T-helper 1 cell treated with Interleukin-12 subunit alpha and Interleukin-12 subunit beta and Interleukin-4 antibody, amounts not matched to agents 30 ng/mL and 1 ng/mL, for 36 hours (primary cell): ENCODE results near the gene ADAMTS14. TPM values are rescaled to one million over a fixed set of nuclear protein-coding genes. Genes with fewer than 3 reads are reported as not detected.
"Not testable (repeated sequence)": the region's sequence is repeated elsewhere in the genome, so short reads cannot be mapped to it uniquely, and the experiment has no call there.

Source experiments
- intact Hi-C: fragments of 100-400 bp; cut with micrococcal nuclease; formaldehyde crosslinking; loops from one replicate; pipeline ENCODE4 v1.15.1; 2024
- total RNA-seq: library from RNA; stranded (reverse); gene quantifications from 2 replicates; pipeline ENCODE4 v1.2.3, GENCODE V29; 2022

ADAMTS14 gene
- 0.07 and 0.15 TPM in 2 replicates for total RNA-seq

DNA sequence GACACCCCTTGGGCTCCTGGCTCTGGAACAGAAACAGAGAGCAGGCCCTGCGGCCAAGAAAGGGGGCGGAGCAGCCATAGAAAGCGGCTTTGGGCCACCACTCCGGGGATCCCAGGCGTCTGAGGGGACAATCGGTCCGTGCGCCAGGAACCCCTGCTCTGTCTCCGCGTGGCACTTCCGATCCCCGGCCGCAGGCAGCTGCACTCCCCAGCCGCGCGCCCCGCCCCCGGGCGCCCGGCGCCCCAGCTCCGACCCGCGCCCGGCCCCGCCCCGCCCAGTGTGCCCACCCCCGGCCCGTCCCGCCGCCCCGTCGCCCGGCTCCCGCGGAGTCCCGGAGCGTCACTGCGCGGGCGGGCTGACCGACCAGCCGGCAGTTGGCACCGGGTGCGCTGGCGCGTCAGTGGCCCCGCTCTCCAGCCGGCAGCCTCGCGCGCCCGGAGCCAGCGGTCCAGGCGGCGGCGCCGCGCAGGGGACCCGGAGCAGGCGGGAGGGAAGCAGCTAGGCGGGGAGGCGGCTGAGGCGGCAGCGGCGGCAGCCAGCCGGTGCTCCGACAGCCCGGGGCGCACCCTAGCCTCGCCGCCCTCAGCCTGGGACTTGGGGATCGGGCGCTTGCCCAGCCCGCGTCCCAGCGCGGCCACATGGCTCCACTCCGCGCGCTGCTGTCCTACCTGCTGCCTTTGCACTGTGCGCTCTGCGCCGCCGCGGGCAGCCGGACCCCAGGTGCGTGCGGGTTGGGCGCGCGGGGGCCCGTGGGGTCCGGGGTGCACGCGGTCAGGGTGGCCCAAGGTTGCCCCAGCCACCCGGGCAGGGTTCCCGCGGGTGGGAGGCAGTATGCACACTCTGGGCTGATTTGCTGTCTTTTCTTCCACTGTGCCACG, at the start of gene ADAMTS14:
TSS of gene ADAMTS14 (plus strand) at position 342 of the 878 bp plus-strand sequence. CDS start at position 639, 297 bp downstream.
- intact Hi-C loops = no loop called here

DNA sequence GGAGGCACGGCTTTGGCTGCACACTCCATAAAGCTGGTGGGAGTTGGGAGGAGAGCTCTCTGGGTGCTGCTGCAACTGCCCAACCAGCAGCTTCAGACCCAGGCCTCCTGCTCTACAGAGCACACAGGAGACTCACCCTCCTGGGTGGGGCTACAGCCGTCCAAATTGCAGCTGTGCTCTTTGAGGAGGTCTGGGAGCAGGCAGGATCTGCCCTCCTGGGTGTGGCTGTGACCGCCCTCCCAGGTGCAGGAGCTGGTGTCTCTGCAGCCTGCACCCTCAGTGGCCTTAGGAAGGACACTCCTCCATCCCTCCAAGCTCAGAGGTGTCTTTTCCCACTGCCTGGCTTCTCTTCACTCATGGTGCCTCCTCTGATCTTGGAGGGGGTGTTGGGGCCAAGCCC, 49.8 kb upstream of the ADAMTS14 start:
- intact Hi-C loops = no loop called here

DNA sequence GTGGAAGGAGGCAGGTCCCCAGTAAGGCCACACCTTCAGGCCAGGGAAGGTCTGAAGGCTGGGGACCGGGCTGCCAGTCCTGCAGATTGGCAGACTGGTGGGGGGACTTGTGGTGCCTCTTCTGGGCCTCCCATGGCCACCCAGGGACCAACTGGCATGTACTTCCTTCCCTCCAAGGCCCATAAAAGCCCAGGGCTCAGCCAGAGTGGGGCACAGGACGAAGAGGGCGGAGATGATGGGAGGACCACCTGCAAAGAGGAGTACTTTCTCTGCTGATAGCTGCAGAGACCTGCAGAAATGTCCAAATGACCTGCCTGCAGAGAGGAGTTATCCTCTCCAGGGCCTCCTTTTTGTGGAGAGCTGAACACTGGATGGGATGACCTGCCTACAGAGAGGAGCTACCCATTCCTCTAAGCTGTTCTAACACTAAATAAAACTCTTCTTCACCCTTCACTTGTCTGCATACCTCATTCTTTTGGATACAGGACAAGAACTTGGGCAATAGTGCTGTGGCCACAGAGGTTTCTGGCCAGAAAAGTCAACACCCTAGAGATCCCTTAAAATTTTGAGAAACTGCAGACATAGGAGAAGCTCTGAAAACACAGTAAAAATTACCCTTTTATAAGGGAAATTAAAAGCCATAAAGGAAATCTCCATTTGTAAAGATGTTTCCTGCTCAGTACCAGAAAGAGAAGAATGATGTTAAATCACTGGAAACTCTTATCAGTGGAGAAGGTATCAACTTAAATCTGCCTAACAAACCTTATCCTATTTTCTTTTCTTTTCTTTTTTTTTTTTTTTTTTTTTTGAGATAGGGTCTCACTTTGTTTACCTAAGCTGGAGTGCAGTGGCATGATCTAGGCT, 49.1 kb upstream of the ADAMTS14 start:
- intact Hi-C loops = no loop called here

- intact Hi-C loops = no loop called here
Measured at GRCh38 chr10:70626056-70626455, 46.2 kb upstream of the ADAMTS14 start.

- intact Hi-C loops = no loop called here
Measured at GRCh38 chr10:70629338-70629737, 43.0 kb upstream of the ADAMTS14 start.

DNA sequence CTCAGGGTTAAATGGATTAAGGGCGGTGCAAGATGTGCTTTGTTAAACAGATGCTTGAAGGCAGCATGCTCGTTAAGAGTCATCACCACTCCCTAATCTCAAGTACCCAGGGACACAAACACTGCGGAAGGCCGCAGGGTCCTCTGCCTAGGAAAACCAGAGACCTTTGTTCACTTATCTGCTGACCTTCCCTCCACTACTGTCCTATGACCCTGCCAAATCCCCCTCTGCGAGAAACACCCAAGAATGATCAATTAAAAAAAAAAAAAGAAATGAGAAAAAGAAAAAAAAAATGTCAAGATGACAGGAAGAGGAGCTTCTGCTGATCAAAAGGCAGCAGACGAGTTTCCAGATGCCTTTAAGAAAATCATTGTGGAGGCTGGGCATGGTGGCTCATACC, 40.6 kb upstream of the ADAMTS14 start:
- intact Hi-C loops = not testable (repeated sequence)

GRCh38 chr10:70634011-70634410, 38.3 kb upstream of the ADAMTS14 start:
- intact Hi-C loops = no loop called here

DNA sequence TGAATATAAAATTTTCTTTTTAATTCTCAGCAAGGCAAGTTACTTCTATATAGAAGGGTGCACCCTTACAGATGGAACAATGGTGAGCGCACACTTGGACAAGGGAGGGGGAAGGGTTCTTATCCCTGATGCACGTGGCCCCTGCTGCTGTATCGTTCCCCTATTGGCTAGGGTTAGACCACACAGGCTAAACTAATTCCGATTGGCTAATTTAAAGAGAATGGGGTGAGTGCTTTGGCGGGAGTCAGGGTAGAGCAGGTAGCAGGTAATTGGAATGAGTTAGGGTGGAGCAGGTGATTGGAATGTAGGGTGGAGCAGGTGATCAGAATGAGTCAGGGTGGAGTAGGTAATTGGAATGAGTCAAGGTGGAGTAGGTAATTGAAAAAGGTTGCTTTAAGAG, 37.8 kb upstream of the ADAMTS14 start:
- intact Hi-C loops = not testable (repeated sequence)

DNA sequence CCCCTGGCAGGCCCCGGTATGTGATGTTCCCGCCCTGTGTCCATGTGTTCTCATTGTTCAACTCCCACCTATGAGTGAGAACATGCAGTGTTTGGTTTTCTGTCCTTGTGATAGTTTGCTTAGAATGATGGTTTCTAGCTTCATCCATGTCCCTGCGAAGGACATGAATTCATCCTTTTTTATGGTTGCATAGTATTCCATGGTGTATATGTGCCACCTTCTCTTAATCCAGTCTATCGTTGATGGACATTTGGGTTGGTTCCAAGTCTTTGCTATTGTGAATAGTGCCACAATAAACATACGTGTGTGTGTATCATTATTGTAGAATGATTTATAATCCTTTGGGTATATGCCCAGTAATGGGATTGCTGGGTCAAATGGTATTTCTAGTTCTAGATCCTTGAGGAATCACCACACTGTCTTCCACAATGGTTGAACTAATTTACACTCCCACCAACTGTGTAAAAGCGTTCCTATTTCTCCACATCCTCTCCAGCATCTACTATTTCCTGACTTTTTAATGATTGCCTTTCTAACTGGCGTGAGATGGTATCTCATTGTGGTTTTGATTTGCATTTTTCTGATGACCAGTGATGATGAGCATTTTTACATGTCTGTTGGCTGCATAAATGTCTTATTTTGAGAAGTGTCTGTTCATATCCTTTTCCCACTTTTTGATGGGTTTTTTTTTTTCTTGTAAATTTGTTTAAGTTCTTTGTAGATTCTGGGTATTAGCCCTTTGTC, 32.5 kb upstream of the ADAMTS14 start:
- intact Hi-C loops = not testable (repeated sequence)

- intact Hi-C loops = not testable (repeated sequence)
Measured at GRCh38 chr10:70643272-70643671, 29.0 kb upstream of the ADAMTS14 start.

GRCh38 chr10:70644959-70645358, 27.3 kb upstream of the ADAMTS14 start:
- intact Hi-C loops = not testable (repeated sequence)

DNA sequence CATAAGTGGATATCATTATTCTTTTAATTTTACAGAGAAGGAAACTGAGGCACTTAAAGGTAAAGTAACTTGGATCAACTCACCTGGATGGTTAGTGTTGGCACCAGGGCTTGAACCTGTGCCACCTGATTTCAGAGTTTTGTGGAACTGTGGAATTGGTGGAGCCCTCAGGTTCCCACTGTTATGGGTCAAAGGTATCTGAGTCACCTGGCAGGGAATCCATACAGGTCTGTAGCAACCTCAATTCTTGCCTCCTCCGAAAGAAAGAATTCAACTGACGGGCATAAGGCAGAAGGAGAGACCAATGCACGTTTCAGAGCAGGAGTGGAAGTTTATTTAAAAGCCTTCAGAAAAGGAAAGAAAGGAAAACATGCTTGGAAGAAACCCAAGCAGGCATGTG, 25.2 kb upstream of the ADAMTS14 start:
- intact Hi-C loops = no loop called here

DNA sequence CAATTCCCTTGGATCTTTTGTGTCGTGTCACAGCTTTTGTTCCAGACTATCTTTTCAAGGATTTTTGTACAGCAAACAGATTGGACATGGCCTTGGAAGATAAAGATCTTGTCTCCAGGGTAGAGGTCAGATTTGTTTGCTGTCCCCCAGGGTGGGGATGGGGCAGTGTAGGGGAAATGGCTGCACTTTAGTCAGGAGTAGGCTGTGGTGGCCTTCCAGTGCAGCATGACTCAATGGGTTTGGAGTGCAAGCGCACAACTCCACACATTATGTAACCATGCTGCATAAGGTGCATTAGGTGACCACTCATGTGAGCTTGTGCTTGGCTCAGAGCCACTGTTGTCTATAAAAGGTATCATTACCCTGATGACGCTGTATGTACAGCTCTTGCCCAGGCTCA, 23.9 kb upstream of the ADAMTS14 start:
- intact Hi-C loops = no loop called here

- intact Hi-C loops = no loop called here
Measured at GRCh38 chr10:70649526-70649925, 22.8 kb upstream of the ADAMTS14 start.

DNA sequence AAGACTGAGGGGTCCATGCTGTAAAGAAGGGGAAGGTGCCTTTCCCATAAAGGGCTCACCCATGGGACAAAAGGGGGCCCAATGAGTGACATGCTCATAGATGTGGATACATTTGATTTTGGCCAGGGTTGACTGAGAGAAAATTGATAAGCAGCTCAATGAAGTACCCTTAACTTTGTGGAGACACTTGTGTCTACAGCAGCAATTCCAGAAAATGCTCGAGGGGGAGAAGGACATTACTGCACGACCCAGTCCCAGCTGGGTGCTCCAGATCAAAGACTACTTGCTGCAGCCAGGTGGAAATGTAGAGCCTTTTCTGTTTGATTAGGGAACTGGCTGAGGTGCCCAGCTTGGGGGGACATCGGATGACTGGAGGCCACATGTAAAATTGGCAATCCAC, 22.2 kb upstream of the ADAMTS14 start:
- intact Hi-C loops = no loop called here

DNA sequence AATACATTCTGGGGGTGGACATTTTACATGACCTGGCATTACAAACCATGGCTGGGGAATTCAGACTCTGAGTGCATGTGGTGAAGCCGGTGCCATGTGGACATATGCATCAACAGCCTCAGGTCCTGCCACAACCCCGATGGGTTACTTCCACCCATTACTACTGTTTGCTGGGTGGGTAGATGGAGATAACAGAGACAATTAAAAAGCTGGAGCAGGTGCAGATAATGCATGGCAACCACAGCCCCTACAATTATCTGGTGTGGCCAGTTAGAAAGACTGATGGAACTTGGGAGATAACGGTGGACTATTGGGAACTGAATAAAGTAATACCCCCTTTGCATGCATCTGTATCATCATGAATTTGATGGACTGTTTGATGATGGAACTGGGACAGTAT, 21.6 kb upstream of the ADAMTS14 start:
- intact Hi-C loops = no loop called here

- intact Hi-C loops = no loop called here
Measured at GRCh38 chr10:70651661-70652060, 20.6 kb upstream of the ADAMTS14 start.

- intact Hi-C loops = no loop called here
Measured at GRCh38 chr10:70652761-70653657, 19.3 kb upstream of the ADAMTS14 start.

- intact Hi-C loops = no loop called here
Measured at GRCh38 chr10:70655316-70655715, 17.0 kb upstream of the ADAMTS14 start.

- intact Hi-C loops = loop anchor here (1.0 to 2.0 kb wide), 2 partner anchors 78 to 97 kb away; no protein-coding TSS in a partner anchor
Measured at GRCh38 chr10:70656489-70656888, 15.8 kb upstream of the ADAMTS14 start.
